ENCODE results near the gene PYGM.

- TF ChIP-seq, protein P1, sequence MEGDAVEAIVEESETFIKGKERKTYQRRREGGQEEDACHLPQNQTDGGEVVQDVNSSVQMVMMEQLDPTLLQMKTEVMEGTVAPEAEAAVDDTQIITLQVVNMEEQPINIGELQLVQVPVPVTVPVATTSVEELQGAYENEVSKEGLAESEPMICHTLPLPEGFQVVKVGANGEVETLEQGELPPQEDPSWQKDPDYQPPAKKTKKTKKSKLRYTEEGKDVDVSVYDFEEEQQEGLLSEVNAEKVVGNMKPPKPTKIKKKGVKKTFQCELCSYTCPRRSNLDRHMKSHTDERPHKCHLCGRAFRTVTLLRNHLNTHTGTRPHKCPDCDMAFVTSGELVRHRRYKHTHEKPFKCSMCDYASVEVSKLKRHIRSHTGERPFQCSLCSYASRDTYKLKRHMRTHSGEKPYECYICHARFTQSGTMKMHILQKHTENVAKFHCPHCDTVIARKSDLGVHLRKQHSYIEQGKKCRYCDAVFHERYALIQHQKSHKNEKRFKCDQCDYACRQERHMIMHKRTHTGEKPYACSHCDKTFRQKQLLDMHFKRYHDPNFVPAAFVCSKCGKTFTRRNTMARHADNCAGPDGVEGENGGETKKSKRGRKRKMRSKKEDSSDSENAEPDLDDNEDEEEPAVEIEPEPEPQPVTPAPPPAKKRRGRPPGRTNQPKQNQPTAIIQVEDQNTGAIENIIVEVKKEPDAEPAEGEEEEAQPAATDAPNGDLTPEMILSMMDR (IDR thresholded peaks at IDR 0.05) = no peak
- TF ChIP-seq POLR2AphosphoS5 (IDR thresholded peaks at IDR 0.05) = no peak
- TF ChIP-seq POLR2A (IDR thresholded peaks at IDR 0.05) = no peak
Observed at GRCh38 chr11:64728757-64729365, 30.9 kb downstream of the PYGM start.
